A673 (cell line): Measurements from ENCODE around the gene RAB15. TPM values are rescaled to one million over a fixed set of nuclear protein-coding genes. Genes with fewer than 3 reads are reported as not detected.

Experiments
- BruUV-seq: library from RNA; stranded (reverse); fragments of 400-500 nt; replicated peaks from 2 replicates; lab custom pipeline; 2021; lab: Mats Ljungman, UMichigan
- CTCF ChIA-PET: fragments of 300-600 bp; sonication (Branson Sonifier 250); formaldehyde crosslinking; loops from one replicate; lab custom pipeline; 2022; ENCODE audit warnings: antibody characterized with exemption; lab: Charles Lee
- POLR2A ChIA-PET: fragments of 300-600 bp; sonication (Branson Sonifier 250); formaldehyde crosslinking; loops from one replicate; lab custom pipeline; 2022; ENCODE audit warnings: antibody characterized with exemption; ENCODE audit not compliant: low non-redundant PET; lab: Charles Lee
- DNase-seq: peaks from one replicate; pipeline ENCODE4 v3.0.0-alpha.2; 2015; ENCODE audit warnings: low spot score
- H3K27ac ChIP-seq: fragments of 200-600 bp; sonication (generic); 2 replicates; pipeline ENCODE4 v1.5.1; 2016; ENCODE audit warnings: mixed run types, low read depth, mild to moderate bottlenecking, mixed read lengths, antibody characterized with exemption, low read length; ENCODE audit not compliant: poor library complexity, severe bottlenecking
- H3K27me3 ChIP-seq: fragments of 200-600 bp; sonication (generic); replicated peaks from 2 replicates; pipeline ENCODE4 v1.6.1; 2017; ENCODE audit warnings: mixed run types, low read depth, mild to moderate bottlenecking, mixed read lengths, antibody characterized with exemption, low read length; ENCODE audit not compliant: insufficient read depth, poor library complexity
- H3K36me3 ChIP-seq: fragments of 200-600 bp; sonication (generic); 2 replicates; pipeline ENCODE4 v1.6.1; 2016; ENCODE audit warnings: mixed run types, mild to moderate bottlenecking, mixed read lengths, antibody characterized with exemption, low read length; ENCODE audit not compliant: insufficient read depth, poor library complexity, severe bottlenecking
- H3K4me1 ChIP-seq: fragments of 200-600 bp; sonication (generic); 2 replicates; pipeline ENCODE4 v1.6.1; 2017; ENCODE audit warnings: mixed run types, mild to moderate bottlenecking, mixed read lengths, antibody characterized with exemption, low read length; ENCODE audit not compliant: insufficient read depth, poor library complexity, severe bottlenecking
- H3K4me3 ChIP-seq: fragments of 200-600 bp; sonication (generic); 2 replicates; pipeline ENCODE4 v1.5.1; 2016; ENCODE audit warnings: low read depth, mixed run types, mild to moderate bottlenecking, mixed read lengths, low read length; ENCODE audit not compliant: poor library complexity, severe bottlenecking
- H3K9me3 ChIP-seq: fragments of 200-600 bp; sonication (generic); 2 replicates; pipeline ENCODE4 v1.6.1; 2016; ENCODE audit warnings: mixed run types, low read depth, mild to moderate bottlenecking, mixed read lengths, antibody characterized with exemption, low read length; ENCODE audit not compliant: poor library complexity, severe bottlenecking
- EZH2 ChIP-seq: fragments of 200-600 bp; sonication (generic); IDR thresholded peaks from 2 replicates; pipeline ENCODE4 v1.6.1; 2017; ENCODE audit warnings: borderline replicate concordance, low read depth, mild to moderate bottlenecking, mixed read lengths, antibody characterized with exemption, low read length; ENCODE audit not compliant: poor library complexity, severe bottlenecking
- intact Hi-C: fragments of 100-400 bp; cut with micrococcal nuclease; formaldehyde crosslinking; loops from one replicate; pipeline ENCODE4 v1.10.0; 2022; ENCODE audit not compliant: unreplicated experiment
- total RNA-seq: library from RNA; stranded (reverse); gene quantifications from 2 replicates; pipeline ENCODE4 v1.2.3, GENCODE V29; 2021
- TF ChIP-seq, protein P1 (sequence below): fragments of 300-800, 200-600 bp; sonication (generic); conservative IDR thresholded peaks from 2 replicates; pipeline ENCODE4 v1.5.1; 2017; ENCODE audit warnings: low read depth, mild to moderate bottlenecking, antibody characterized with exemption, low read length, moderate library complexity, mixed read lengths

Gene RAB15
- total RNA-seq, 1 experiment from 2014 or later: 23.6 TPM

DNA sequence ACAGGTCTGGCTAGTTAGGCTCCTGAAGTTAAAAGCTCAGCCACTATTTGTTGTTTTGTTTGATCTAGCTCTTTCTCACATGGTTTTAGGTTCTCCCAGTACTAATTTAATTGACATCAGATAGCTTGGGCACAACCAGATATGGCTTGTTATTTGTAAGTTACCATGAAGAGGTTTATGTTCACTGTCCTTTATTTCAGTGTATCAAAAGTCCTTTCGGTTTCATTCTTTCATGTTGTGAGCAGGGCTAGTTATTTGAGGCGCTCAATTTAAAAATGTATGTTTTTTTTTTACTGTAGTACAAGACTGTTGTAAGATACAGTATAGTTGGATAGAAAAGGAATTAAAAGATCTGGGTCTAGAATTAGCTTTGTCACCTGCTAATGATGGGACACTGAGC, 36.6 kb downstream of the RAB15 start:
- no peak overlapping the region for H3K27ac ChIP-seq
- POLR2A ChIA-PET: no interaction called here
- no peaks in the 10 kb centered on the region for H3K9me3 ChIP-seq
- no TSS peak for BruUV-seq
- CTCF ChIA-PET: no interaction called here
- H3K4me3 ChIP-seq: no peak overlapping the region
- H3K36me3 ChIP-seq: peaks cover 8% of the 10 kb centered on the region
- H3K4me1 ChIP-seq: peaks cover 19% of the 10 kb centered on the region
- no peak for DNase-seq
- no peaks in the 10 kb centered on the region for H3K27me3 ChIP-seq
- intact Hi-C loops: no loop called here
- TF ChIP-seq, protein P1, sequence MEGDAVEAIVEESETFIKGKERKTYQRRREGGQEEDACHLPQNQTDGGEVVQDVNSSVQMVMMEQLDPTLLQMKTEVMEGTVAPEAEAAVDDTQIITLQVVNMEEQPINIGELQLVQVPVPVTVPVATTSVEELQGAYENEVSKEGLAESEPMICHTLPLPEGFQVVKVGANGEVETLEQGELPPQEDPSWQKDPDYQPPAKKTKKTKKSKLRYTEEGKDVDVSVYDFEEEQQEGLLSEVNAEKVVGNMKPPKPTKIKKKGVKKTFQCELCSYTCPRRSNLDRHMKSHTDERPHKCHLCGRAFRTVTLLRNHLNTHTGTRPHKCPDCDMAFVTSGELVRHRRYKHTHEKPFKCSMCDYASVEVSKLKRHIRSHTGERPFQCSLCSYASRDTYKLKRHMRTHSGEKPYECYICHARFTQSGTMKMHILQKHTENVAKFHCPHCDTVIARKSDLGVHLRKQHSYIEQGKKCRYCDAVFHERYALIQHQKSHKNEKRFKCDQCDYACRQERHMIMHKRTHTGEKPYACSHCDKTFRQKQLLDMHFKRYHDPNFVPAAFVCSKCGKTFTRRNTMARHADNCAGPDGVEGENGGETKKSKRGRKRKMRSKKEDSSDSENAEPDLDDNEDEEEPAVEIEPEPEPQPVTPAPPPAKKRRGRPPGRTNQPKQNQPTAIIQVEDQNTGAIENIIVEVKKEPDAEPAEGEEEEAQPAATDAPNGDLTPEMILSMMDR: no peak
- TF ChIP-seq EZH2: no peak

DNA sequence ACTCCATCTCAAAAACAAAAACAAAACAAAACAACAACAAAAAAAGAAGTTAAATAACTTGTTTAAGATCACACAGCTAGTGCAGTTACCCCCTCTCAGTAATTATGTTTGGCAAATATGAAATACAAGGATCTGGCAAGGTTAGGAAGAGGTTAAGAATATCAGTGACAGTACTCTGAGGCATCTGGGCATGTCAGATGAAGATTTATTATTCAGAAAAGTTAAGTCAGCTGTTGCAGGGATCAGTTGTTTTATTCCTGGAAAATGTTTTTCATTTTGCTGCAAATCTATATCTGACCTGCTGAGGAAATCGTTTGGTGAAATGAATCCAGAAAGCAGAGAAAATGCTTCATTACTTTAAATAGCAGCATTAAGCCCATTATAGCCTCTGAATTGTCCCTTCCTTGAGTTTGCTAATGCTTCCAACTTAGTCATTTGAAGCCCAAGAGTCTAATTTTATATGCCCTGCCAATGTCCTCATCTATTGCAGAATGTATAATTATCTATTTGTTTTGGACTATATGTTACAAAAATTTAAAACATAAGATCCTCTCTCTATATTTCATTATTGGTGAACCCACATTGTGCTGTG, 37.7 kb downstream of the RAB15 start:
- peaks cover 16% of the 10 kb centered on the region for H3K36me3 ChIP-seq
- no peaks in the 10 kb centered on the region for H3K9me3 ChIP-seq
- TF ChIP-seq EZH2: no peak
- TF ChIP-seq, protein P1: no peak
- peaks cover 24% of the 10 kb centered on the region for H3K4me1 ChIP-seq
- POLR2A ChIA-PET: no interaction called here
- DNase-seq: no peak
- no TSS peak for BruUV-seq
- H3K27ac ChIP-seq: no peak overlapping the region
- CTCF ChIA-PET: no interaction called here
- intact Hi-C loops: no loop called here
- H3K27me3 ChIP-seq: no peaks in the 10 kb centered on the region
- no peak overlapping the region for H3K4me3 ChIP-seq

DNA sequence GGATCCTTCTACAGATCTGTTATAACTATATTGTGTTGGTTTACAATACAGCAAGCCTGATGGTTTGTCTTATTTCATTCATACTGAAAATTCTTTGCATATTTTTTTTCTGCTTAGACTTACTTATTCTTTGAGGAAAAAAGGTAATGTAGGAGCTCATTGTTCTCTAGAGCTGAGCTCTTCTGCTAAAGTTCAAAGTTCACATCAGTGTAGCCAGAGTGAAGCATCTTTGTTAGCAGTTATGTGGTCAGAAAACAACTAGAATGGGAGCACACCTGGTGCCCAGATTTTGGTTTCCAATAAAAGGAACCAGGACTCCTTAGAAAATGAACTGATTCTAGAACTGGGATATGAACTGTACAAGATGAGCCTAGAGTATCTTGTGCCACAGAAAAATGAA, 39.9 kb downstream of the RAB15 start:
- Histone ChIP-seq H3K27me3 (no peaks in the 10 kb centered on the region), H3K27ac (no peak overlapping the region), H3K4me3 (no peak overlapping the region), H3K36me3 (peaks cover 16% of the 10 kb centered on the region), H3K4me1 (peaks cover 26% of the 10 kb centered on the region), H3K9me3 (no peaks in the 10 kb centered on the region)
- ChIA-PET CTCF (no interaction called here), POLR2A (no interaction called here)
- no peak for DNase-seq
- no peak for TF ChIP-seq EZH2
- TF ChIP-seq, protein P1: no peak
- intact Hi-C loops: no loop called here
- no TSS peak for BruUV-seq
